BLaER1 treated with 17β-estradiol and CSF1 and Interleukin-3, amounts not matched to agents 10 nM and 100 nM (cell line): ENCODE results near the gene KAT6B.

Experiments
- H3K27ac ChIP-seq, 11 experiments: shearing (Covaris generic); formaldehyde crosslinking; 2 replicates each; pipeline ENCODE4 v1.8.1; 2022
- H3K27me3 ChIP-seq, 11 experiments: shearing (Covaris generic); formaldehyde crosslinking; 2 replicates each; pipeline ENCODE4 v1.8.1; 2022
- H3K36me3 ChIP-seq, 11 experiments: shearing (Covaris generic); formaldehyde crosslinking; 2 replicates each; pipeline ENCODE4 v1.8.1; 2022
- H3K4me1 ChIP-seq, 10 experiments: shearing (Covaris generic); formaldehyde crosslinking; 2 replicates each; pipeline ENCODE4 v1.8.1; 2022
- H3K4me2 ChIP-seq, 11 experiments: shearing (Covaris generic); formaldehyde crosslinking; 2 replicates each; pipeline ENCODE4 v1.8.1; 2022
- H3K4me3 ChIP-seq, 10 experiments: shearing (Covaris generic); formaldehyde crosslinking; 2 replicates each; pipeline ENCODE4 v1.8.1; 2022
- H3K9ac ChIP-seq, 11 experiments: shearing (Covaris generic); formaldehyde crosslinking; 2 replicates each; pipeline ENCODE4 v1.8.1; 2022
- H3K9me3 ChIP-seq, 11 experiments: shearing (Covaris generic); formaldehyde crosslinking; replicated peaks in 1 of 11; 2 replicates each; pipeline ENCODE4 v1.8.1; 2022
- H4K20me1 ChIP-seq, 11 experiments: shearing (Covaris generic); formaldehyde crosslinking; 2 replicates each; pipeline ENCODE4 v1.8.1; 2022
- Cebpa-rat ChIP-seq, 11 experiments: shearing (Covaris generic); IDR thresholded peaks; 2 replicates each; pipeline ENCODE4 v1.8.1; 2022

The KAT6B gene

DNA sequence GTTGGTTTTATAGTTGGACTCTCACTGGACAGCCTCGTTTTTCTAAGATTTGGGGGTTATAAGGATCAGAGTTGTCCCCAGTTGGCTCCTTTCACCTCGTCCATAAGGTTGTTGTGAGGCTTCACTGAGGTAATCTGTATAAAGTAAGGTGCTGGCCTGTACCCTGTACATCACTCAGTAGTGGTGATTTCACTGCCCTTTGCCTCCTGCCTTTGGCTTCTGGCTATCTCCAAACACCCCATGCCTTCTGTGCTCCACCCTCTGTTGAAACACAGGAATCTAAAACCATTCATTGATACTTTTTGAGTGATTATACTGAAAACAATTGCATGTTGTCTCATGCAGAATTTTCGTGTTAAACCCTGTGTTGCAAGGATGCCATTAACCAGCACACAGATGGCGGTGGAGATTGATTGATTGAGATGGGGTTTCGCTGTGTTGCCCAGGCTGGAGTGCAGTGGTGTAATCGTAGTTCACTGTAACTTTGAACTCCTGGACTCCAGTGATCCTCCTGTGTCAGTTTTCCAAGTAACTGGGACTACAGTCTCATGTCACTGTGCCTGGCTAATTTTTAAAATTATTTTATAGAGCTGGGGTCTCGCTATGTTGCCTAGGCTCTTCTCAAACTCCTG lies 55.0 kb downstream of the KAT6B start:
- Histone ChIP-seq H3K9ac (no peak overlapping the region), H3K9me3 (peaks cover 0 to 11% (median 0%) of the 10 kb centered on the region in 11 experiments; a peak in 4 of 22 replicates), H3K27me3 (no peaks in the 10 kb centered on the region), H3K4me2 (no peak overlapping the region), H3K4me1 (peaks cover 0 to 34% (median 21%) of the 10 kb centered on the region in 10 experiments; a peak in 18 of 20 replicates), H3K4me3 (no peak overlapping the region), H3K36me3 (peaks cover 0 to 24% (median 6%) of the 10 kb centered on the region in 11 experiments; a peak in 8 of 22 replicates), H4K20me1 (peaks cover 0 to 71% (median 19%) of the 10 kb centered on the region in 11 experiments; a peak in 14 of 22 replicates), H3K27ac (no peak overlapping the region)
- TF ChIP-seq Cebpa-rat (IDR thresholded peaks at IDR 0.05), result no peak

DNA sequence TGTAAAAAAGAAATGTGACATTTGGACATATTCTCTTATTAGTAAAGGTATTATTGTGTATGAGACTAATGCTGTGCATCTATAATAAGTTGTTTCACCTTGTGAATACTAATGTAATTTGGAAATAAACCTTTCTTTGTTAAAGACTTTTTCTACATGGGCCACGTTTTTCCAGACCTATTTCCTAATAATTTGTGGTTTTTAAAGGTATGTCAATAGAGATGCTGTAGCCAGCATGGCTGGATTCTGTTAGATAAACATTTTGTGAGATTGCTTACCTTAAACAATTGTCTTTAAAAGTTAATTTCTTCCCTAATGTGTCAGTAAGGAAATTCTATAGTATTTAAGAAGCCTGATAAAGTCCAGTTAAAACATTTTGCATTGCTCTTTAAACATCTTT lies 56.0 kb downstream of the KAT6B start:
- Histone ChIP-seq H3K9me3 (peaks cover 0 to 11% (median 0%) of the 10 kb centered on the region in 11 experiments; a peak in 4 of 22 replicates), H3K27me3 (no peaks in the 10 kb centered on the region), H3K9ac (no peak overlapping the region), H4K20me1 (peaks cover 0 to 81% (median 20%) of the 10 kb centered on the region in 11 experiments; a peak in 14 of 22 replicates), H3K4me3 (no peak overlapping the region), H3K4me2 (no peak overlapping the region), H3K27ac (no peak overlapping the region), H3K36me3 (peaks cover 0 to 24% (median 7%) of the 10 kb centered on the region in 11 experiments; a peak in 8 of 22 replicates), H3K4me1 (peaks cover 0 to 28% (median 18%) of the 10 kb centered on the region in 10 experiments; a peak in 18 of 20 replicates)
- TF ChIP-seq Cebpa-rat (IDR thresholded peaks at IDR 0.05), result no peak

DNA sequence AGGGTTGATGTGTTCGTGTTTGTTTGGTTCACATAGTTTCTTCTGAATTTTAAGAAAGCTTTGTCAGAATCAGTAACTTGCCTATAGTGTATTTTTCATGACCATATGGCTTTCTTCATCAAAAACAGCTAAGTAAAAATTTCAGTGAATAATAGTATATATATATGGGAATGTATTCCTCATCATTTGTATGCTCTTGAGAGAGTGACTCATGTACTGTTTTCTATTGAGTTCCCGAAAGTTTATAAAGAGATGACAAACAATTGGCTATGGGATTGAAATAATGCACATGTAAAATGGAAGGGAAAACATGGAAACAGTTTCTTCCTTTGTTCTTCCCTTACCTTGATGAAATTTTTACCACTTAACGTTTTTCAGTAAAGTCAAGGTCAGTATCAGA lies 56.4 kb downstream of the KAT6B start:
- Histone ChIP-seq H4K20me1 (peaks cover 0 to 84% (median 20%) of the 10 kb centered on the region in 11 experiments; a peak in 14 of 22 replicates), H3K4me3 (no peak overlapping the region), H3K27ac (no peak overlapping the region), H3K4me2 (no peak overlapping the region), H3K9me3 (peaks cover 0 to 11% (median 0%) of the 10 kb centered on the region in 11 experiments; a peak in 4 of 22 replicates), H3K4me1 (peaks cover 0 to 24% (median 16%) of the 10 kb centered on the region in 10 experiments; a peak in 18 of 20 replicates), H3K27me3 (no peaks in the 10 kb centered on the region), H3K9ac (no peak overlapping the region), H3K36me3 (peaks cover 0 to 24% (median 7%) of the 10 kb centered on the region in 11 experiments; a peak in 8 of 22 replicates)
- TF ChIP-seq Cebpa-rat (IDR thresholded peaks at IDR 0.05), result no peak

DNA sequence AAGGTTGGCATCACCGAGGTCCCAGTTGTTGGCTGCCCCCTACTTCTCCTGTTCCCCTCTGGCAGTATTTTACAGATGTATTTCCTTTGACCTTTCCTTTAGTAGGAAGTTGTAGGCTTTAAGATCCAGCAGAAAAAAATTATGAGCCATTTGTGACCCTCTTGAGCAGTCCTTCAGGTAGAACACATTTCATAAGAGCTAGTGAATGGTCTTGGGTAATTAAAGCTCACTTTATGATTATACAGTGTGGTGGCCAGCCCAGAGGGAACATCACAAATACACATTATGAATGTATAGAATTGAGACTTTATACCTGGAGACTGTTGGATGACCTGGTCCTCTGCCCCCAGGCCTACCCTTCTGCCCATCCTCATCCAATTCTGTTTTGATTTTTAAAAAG lies 57.0 kb downstream of the KAT6B start:
- Histone ChIP-seq H4K20me1 (peaks cover 0 to 79% (median 20%) of the 10 kb centered on the region in 11 experiments; a peak in 14 of 22 replicates), H3K9me3 (peaks cover 0 to 11% (median 0%) of the 10 kb centered on the region in 11 experiments; a peak in 4 of 22 replicates), H3K4me3 (no peak overlapping the region), H3K9ac (no peak overlapping the region), H3K27me3 (no peaks in the 10 kb centered on the region), H3K4me2 (no peak overlapping the region), H3K27ac (no peak overlapping the region), H3K4me1 (peaks cover 0 to 18% (median 10%) of the 10 kb centered on the region in 10 experiments; a peak in 18 of 20 replicates), H3K36me3 (peaks cover 0 to 24% (median 7%) of the 10 kb centered on the region in 11 experiments; a peak in 8 of 22 replicates)
- TF ChIP-seq Cebpa-rat (IDR thresholded peaks at IDR 0.05), result no peak

DNA sequence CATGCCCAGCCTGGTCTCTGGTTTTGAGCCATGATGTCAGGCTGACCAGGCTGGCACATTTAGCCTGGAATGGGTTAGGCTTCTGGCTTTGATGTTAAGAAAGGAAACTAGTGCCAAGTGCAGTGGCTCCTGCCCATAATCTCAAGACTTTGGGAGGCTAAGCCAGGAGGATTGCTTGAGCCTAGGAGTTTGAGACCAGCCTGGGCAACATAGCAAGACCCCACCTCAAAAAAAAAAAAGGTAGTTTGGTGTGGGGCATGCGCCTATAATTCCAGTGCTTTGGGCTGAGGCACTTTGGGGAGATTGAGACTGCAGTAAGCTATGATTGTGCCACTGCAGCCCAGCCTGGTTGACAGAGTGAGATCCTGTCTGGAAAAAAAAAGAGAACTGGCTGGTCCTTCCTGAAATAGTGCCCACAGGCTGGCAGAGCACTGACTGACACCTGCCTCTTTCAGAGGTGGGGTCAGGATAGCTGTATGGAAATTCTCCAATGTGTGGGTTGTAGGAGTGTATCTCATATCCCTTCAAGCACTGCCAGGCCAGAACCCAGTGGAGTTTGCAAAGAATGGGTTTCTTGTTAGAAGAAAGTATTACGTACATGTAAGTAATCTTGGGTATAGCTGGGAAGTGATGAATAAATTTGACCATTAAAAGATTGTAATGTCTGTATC lies 61.3 kb downstream of the KAT6B start:
- peaks cover 0 to 18% (median 7%) of the 10 kb centered on the region in 11 experiments; a peak in 6 of 22 replicates for H3K36me3 ChIP-seq
- no peak overlapping the region for H3K9ac ChIP-seq
- H3K4me2 ChIP-seq, result no peak overlapping the region
- no peak overlapping the region for H3K4me3 ChIP-seq
- peaks cover 0 to 14% (median 9%) of the 10 kb centered on the region in 10 experiments; a peak in 14 of 20 replicates for H3K4me1 ChIP-seq
- no peaks in the 10 kb centered on the region for H3K27me3 ChIP-seq
- no peak for TF ChIP-seq Cebpa-rat (IDR thresholded peaks at IDR 0.05)
- H4K20me1 ChIP-seq, result peaks cover 0 to 81% (median 22%) of the 10 kb centered on the region in 11 experiments; a peak in 13 of 22 replicates
- no peaks in the 10 kb centered on the region for H3K9me3 ChIP-seq
- no peak overlapping the region for H3K27ac ChIP-seq

DNA sequence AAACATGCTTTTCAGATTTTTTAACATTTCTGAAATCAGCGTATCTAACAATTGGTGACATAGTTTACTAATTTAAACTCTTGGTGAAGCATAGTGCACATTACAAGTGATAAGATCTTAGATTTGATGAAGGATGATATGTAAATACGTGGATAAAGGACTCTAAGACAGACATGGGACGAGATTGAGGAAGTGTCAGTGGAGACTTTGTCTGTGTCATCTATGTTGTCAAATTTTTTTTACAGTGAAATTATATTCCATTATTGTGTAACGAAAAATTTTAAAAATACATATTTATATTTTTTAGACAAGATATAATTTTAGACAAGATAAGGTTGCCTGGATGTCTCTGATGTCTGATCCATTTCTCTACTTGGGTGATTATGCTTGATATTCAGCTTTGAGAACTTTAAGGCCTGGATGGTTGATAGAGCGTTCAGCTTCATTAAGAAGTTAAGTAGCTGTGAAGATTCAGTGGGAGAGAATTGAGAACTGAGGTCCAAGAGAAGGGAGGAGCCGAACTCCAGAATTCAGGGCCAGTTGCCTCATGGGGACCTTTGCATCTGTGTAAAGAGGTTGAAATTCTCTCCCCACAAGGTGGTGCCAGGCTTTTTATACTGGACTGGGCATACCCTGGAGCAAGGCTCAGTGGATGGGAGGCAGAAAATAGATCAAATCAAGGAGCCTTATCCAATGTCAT lies 62.7 kb downstream of the KAT6B start:
- Histone ChIP-seq H3K9ac (no peak overlapping the region), H4K20me1 (peaks cover 0 to 77% (median 22%) of the 10 kb centered on the region in 11 experiments; a peak in 11 of 22 replicates), H3K9me3 (no peaks in the 10 kb centered on the region), H3K27me3 (no peaks in the 10 kb centered on the region), H3K27ac (no peak overlapping the region), H3K4me2 (no peak overlapping the region), H3K36me3 (peaks cover 3 to 19% (median 7%) of the 10 kb centered on the region in 11 experiments; a peak in 6 of 22 replicates), H3K4me3 (no peak overlapping the region), H3K4me1 (peaks cover 0 to 16% (median 13%) of the 10 kb centered on the region in 10 experiments; a peak in 14 of 20 replicates)
- TF ChIP-seq Cebpa-rat (IDR thresholded peaks at IDR 0.05), result no peak

DNA sequence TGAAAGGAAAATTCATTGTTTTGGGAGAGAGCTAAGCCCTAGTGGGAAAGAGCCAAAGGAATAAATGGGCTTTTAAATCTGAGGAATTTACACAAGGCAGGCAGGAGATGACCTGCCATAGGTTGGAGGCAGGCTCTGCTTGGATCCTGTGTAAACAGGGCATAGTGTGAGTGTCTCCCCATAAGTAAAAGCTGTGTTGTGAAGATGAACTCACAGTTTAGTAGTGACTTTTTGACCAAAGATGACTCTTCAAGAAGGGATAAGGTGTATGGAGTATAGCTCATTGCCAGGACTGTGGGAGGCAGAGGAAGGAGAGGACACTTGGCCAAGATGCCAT lies 63.2 kb downstream of the KAT6B start:
- no peak overlapping the region for H3K4me3 ChIP-seq
- no peaks in the 10 kb centered on the region for H3K27me3 ChIP-seq
- no peak overlapping the region for H3K4me2 ChIP-seq
- no peaks in the 10 kb centered on the region for H3K9me3 ChIP-seq
- H3K4me1 ChIP-seq, result peaks cover 0 to 16% (median 13%) of the 10 kb centered on the region in 10 experiments; a peak in 14 of 20 replicates
- TF ChIP-seq Cebpa-rat (IDR thresholded peaks at IDR 0.05), result no peak
- H4K20me1 ChIP-seq, result peaks cover 0 to 75% (median 22%) of the 10 kb centered on the region in 11 experiments; a peak in 11 of 22 replicates
- H3K9ac ChIP-seq, result no peak overlapping the region
- peaks cover 3 to 24% (median 7%) of the 10 kb centered on the region in 11 experiments; a peak in 7 of 22 replicates for H3K36me3 ChIP-seq
- no peak overlapping the region for H3K27ac ChIP-seq

DNA sequence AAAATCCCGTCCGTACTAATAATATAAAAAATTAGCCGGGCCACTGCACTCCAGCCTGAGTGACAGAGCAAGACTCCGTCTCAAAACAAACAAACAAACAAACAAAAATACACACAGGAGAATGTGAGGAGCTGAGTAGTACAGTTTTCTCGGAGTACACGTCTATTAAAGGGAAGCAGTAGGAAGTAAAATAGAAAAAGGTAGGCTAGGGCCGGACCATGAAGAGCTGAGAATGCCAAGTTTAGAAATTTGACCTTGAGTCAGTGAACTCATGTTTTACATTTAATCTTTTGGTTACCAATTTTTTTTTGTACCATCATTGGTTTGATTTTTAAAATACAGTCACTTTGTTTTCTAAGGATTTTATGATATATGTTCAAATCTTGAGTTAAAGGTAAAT lies 64.1 kb downstream of the KAT6B start:
- Histone ChIP-seq H3K4me3 (no peak overlapping the region), H3K36me3 (peaks cover 5 to 27% (median 8%) of the 10 kb centered on the region in 11 experiments; a peak in 8 of 22 replicates), H3K4me2 (no peak overlapping the region), H4K20me1 (peaks cover 0 to 75% (median 22%) of the 10 kb centered on the region in 11 experiments; a peak in 11 of 22 replicates), H3K9ac (no peak overlapping the region), H3K27ac (no peak overlapping the region), H3K9me3 (no peaks in the 10 kb centered on the region), H3K4me1 (peaks cover 0 to 16% (median 13%) of the 10 kb centered on the region in 10 experiments; a peak in 14 of 20 replicates), H3K27me3 (no peaks in the 10 kb centered on the region)
- TF ChIP-seq Cebpa-rat (IDR thresholded peaks at IDR 0.05), result no peak
